Large intestine (tissue), 3 donors: Measurements from ENCODE around the gene SLC50A1. TPM values are rescaled to one million over a fixed set of nuclear protein-coding genes. Genes with fewer than 3 reads are reported as not detected.
"Not testable (repeated sequence)": the region's sequence is repeated elsewhere in the genome, so short reads cannot be mapped to it uniquely, and the experiment has no call there.

ENCODE experiments used
- DNase-seq, 2 donors: peaks; one replicate each; pipeline versions ENCODE4 v3.0.0 to v3.0.0-alpha.2; 2013
- H3K27ac ChIP-seq: one replicate; pipeline ENCODE4 v1.5.1; 2013; ENCODE audit warnings: low read length
- H3K27me3 ChIP-seq: 2 replicates; pipeline ENCODE4 v1.6.1; 2013; ENCODE audit warnings: low read length; ENCODE audit not compliant: control insufficient read depth, insufficient read depth
- H3K36me3 ChIP-seq: 2 replicates; pipeline ENCODE4 v1.6.1; 2013; ENCODE audit warnings: low read length; ENCODE audit not compliant: control insufficient read depth, insufficient read depth
- H3K4me1 ChIP-seq: one replicate; pipeline ENCODE4 v1.6.1; 2013; ENCODE audit warnings: low read length; ENCODE audit not compliant: control insufficient read depth, insufficient read depth
- H3K4me3 ChIP-seq: one replicate; pipeline ENCODE4 v1.5.1; 2013; ENCODE audit warnings: low read length
- H3K9me3 ChIP-seq: one replicate; pipeline ENCODE4 v1.6.1; 2013; ENCODE audit warnings: mild to moderate bottlenecking, low read depth, low read length, moderate library complexity; ENCODE audit not compliant: control insufficient read depth
- WGBS: methylation state at CpG from one replicate; pipeline ENCODE4 v1.1.5; 2013; ENCODE audit warnings: low lambda C conversion rate; ENCODE audit not compliant: insufficient coverage; 5-methylcytosine and 5-hydroxymethylcytosine counted together
- polyA plus RNA-seq: library from polyadenylated mRNA; unstranded; fragments of 120-200 nt; gene quantifications from one replicate; pipeline ENCODE4 v1.2.1, GENCODE V29; 2013

SLC50A1 gene
- polyA plus RNA-seq, 1 donor, result 57.4 TPM

DNA sequence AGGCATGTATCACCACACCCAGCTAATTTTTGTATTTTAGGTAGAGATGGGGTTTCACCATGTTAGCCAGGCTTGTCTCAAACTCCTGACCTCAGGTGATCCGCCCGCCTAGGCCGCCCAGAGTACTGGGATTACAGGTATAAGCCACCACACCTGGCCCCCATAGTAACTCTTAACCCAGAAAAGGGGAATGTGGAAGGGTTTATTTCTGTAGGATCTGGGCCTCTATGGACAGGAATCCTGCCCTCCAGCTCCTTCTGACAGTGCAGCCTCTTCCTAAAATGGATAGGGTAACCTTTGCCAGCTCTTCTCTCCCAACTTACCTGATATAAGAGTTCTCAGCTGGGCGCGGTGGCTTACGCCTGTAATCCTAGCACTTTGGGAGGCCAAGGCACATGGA is 27.0 kb downstream of the SLC50A1 start:
- WGBS, result no CpG with 5 or more reads among the region's 6 CpGs
- DNase-seq, H3K4me1 ChIP-seq: not testable (repeated sequence)

GRCh38 chr1:155163785-155164184 is 28.1 kb downstream of the SLC50A1 start:
- not testable (repeated sequence) for H3K27me3 ChIP-seq, H3K27ac ChIP-seq, H3K4me3 ChIP-seq, H3K36me3 ChIP-seq, DNase-seq, H3K9me3 ChIP-seq
- peaks cover 11% of the 10 kb centered on the region for H3K4me1 ChIP-seq
- no CpG with 5 or more reads among the region's 4 CpGs for WGBS

More for the DNA sequence above, 27.0 kb downstream of the SLC50A1 start:
- H3K27me3 ChIP-seq, H3K27ac ChIP-seq, H3K9me3 ChIP-seq, H3K36me3 ChIP-seq, H3K4me3 ChIP-seq: not testable (repeated sequence)

DNA sequence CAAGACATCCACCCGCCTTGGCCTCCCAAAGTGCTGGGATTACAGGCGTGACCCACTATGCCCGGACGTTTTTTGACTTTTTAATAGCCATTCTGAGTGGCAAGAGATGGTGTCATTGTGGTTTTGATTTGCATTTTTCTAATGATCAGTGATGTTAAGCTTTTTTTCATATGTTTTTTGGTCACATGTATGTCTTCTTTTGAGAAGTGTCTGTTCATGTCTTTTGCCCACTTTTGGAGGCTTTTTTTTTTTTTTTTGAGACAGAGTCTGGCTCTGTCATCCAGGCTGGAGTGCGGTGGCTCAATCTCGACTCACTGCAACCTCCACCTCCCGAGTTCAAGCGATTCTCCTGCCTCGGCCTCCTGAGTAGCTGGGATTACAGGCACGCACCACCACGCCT is 29.0 kb downstream of the SLC50A1 start:
- not testable (repeated sequence) for H3K27ac ChIP-seq, H3K27me3 ChIP-seq

DNA sequence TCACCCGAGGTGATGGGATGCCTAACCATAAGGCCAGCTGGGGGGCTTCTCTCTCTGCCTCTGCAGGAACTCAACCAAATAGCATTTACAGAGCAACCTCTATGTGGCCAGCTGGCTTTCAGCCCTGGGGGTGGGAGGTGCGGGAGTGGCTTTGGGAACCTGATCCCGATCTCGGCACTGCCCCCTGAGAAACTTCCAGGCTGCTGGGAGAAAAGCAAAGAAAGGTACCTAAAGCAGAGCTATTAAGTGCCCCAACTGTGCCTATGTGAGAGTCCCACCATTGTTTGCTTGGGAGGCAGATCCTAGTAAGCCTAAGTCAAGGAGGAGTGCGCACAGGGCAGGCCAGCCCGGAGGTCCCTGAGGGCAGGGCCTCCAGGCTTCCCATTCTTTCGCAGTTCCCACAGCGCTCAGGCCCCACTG is 30.4 kb downstream of the SLC50A1 start:
- no peak for DNase-seq
- no CpG with 5 or more reads among the region's 8 CpGs for WGBS
- Histone ChIP-seq H3K27ac (peak overlapping the region; percentile 5), H3K27me3 (no peaks in the 10 kb centered on the region), H3K4me1 (peaks cover 11% of the 10 kb centered on the region), H3K4me3 (no peak overlapping the region), H3K36me3 (peaks cover 19% of the 10 kb centered on the region), H3K9me3 (no peaks in the 10 kb centered on the region)

More for the DNA sequence above, 29.0 kb downstream of the SLC50A1 start:
- H3K4me3 ChIP-seq, H3K9me3 ChIP-seq, H3K36me3 ChIP-seq, DNase-seq: not testable (repeated sequence)
- no CpG with 5 or more reads among the region's 11 CpGs for WGBS
- peaks cover 11% of the 10 kb centered on the region for H3K4me1 ChIP-seq

GRCh38 chr1:155166471-155167165 is 31.0 kb downstream of the SLC50A1 start:
- Histone ChIP-seq H3K27ac (peak overlapping the region; percentile 30), H3K27me3 (no peaks in the 10 kb centered on the region), H3K4me3 (no peak overlapping the region), H3K36me3 (peaks cover 19% of the 10 kb centered on the region), H3K4me1 (peaks cover 11% of the 10 kb centered on the region), H3K9me3 (no peaks in the 10 kb centered on the region)
- DNase-seq, result peak in 1 of 2 donors; percentile 55
- no CpG with 5 or more reads among the region's 27 CpGs for WGBS

DNA sequence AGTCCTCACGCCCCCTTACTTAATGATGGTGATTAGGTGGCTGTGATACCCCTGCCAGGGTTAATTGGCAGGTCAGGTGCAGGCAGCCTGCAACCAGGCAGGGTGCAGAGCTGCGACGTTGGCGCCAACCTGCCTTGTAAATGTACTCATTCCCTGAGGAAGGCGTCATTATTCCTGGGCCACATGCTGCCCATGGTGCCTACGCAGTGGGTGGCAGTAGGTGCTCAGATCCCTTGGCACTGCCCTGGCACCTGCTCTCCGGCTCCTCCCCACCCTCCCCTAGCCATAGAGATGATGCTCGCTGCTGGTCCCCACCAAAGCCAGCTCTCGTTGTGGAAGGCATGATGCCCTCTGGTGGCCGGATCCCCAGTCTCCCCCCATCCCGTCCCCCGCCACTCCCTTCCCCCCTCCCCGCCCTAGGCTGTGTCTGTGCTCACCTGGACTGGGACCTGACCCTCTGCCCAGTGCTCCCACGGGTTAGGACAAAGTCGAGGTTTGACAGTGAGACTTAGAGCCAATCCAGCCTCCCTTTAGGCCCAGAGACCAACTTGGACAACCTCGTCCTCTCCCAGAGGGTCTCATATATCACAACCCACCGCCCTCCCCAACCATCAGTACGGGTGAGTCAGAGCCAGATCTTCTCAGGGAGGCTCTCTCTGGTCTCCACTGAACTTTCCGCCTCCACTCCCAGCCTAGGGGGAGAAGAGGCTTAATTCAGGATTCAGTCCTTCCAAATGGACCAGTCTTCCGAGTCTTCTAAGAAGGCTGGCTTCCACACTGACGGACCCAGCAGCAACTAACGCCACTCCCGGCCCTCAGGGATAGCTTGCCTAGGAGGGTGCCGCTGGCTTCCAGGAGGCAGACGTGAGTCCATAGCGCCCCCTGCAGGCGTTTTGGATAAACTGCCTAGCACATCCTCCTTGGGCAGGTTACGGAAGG is 31.8 kb downstream of the SLC50A1 start:
- Histone ChIP-seq H3K4me3 (peak overlapping the region; percentile 17), H3K27ac (peak overlapping the region; percentile 62), H3K27me3 (no peaks in the 10 kb centered on the region), H3K36me3 (peaks cover 19% of the 10 kb centered on the region), H3K9me3 (no peaks in the 10 kb centered on the region), H3K4me1 (peaks cover 18% of the 10 kb centered on the region)
- DNase-seq, result peak; percentile 80 to 84
- WGBS, result no CpG with 5 or more reads among the region's 28 CpGs

DNA sequence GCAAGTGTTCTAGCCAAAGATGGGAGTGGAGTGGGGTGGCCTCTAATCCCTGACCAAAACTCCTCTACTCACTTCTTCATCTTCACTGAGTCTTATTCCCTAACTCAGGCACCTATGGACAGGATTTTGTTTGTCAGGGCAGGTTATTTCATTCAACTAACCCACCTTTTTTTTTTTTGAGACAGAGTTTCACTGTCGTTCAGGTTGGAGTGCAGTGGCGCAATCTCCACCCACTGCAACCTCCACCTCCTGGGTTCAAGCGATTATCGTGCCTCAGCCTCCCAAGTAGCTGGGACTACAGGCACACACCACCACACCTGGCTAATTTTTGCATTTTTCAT is 32.4 kb downstream of the SLC50A1 start:
- H3K27ac ChIP-seq, H3K9me3 ChIP-seq, H3K4me3 ChIP-seq, H3K27me3 ChIP-seq, DNase-seq: not testable (repeated sequence)
- peaks cover 19% of the 10 kb centered on the region for H3K4me1 ChIP-seq
- WGBS, result no CpG with 5 or more reads among the region's 4 CpGs
- peaks cover 19% of the 10 kb centered on the region for H3K36me3 ChIP-seq

DNA sequence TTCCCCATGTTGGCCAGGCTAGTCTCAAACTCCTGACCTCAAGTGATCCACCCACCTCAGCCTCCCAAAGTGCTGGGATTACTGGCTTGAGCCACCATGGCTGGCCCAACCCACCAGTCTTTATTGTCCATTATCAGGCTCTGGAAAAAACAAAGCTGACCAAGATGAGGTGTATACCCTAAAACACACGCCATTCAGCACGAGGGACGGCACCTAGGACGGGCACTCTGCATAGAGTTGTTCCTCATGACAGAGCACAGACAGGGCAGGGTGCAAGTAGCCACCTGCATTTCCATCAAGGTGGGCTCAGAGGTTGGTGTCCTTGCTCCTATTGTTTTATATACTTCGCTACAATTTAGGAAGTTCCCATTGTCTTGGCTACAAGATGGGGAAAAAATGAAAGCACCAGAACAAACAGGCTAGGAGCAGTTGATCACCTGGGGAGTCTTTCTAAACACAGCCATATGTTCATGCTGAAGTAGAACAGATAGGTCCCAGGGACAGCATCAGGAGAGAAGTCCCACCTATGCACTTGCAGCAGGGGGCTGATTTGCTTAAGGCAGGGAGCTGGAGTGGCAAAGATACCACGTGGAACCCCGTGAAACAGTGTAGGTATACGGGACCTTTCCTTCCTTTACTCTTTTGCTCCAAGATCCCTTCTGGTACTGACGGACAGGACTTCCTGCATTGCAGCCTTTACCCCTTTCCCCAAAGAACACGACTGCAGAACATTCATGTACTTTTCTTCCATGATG is 33.0 kb downstream of the SLC50A1 start:
- Histone ChIP-seq H3K27me3 (peaks cover 4% of the 10 kb centered on the region), H3K9me3 (no peaks in the 10 kb centered on the region), H3K4me1 (peaks cover 19% of the 10 kb centered on the region), H3K27ac (no peak overlapping the region), H3K36me3 (peaks cover 19% of the 10 kb centered on the region), H3K4me3 (no peak overlapping the region)
- no peak for DNase-seq
- WGBS, result no CpG with 5 or more reads among the region's 10 CpGs

GRCh38 chr1:155169541-155169940 is 33.9 kb downstream of the SLC50A1 start:
- 100% methylated on average over 2 of the region's 5 CpGs for WGBS
- Histone ChIP-seq H3K4me3 (no peak overlapping the region), H3K27ac (no peak overlapping the region), H3K4me1 (peaks cover 19% of the 10 kb centered on the region), H3K9me3 (no peaks in the 10 kb centered on the region), H3K27me3 (peaks cover 12% of the 10 kb centered on the region), H3K36me3 (peaks cover 19% of the 10 kb centered on the region)
- DNase-seq, result no peak

- no peak overlapping the region for H3K27ac ChIP-seq
- H3K4me1 ChIP-seq, result peaks cover 19% of the 10 kb centered on the region
- H3K9me3 ChIP-seq, result no peaks in the 10 kb centered on the region
- peaks cover 19% of the 10 kb centered on the region for H3K36me3 ChIP-seq
- no CpG with 5 or more reads among the region's 2 CpGs for WGBS
- peaks cover 19% of the 10 kb centered on the region for H3K27me3 ChIP-seq
- DNase-seq, result no peak
- no peak overlapping the region for H3K4me3 ChIP-seq
These were observed 34.6 kb downstream of the SLC50A1 start for GRCh38 chr1:155170101-155170785.
